HTR-8/SVneo (cell line): ENCODE measurements around the gene LRRC37B.
"Not testable (repeated sequence)": the region's sequence is repeated elsewhere in the genome, so short reads cannot be mapped to it uniquely, and the experiment has no call there.

Source experiments
- DNase-seq: peaks from one replicate; pipeline ENCODE4 v3.0.0; 2011; ENCODE audit warnings: low spot score, mixed read lengths; ENCODE audit not compliant: insufficient read length
- FAIRE-seq: peaks from 2 replicates; lab custom pipeline; 2011; peaks lifted over from hg19 to GRCh38; lab: Jason Lieb, UNC

Gene LRRC37B

DNA sequence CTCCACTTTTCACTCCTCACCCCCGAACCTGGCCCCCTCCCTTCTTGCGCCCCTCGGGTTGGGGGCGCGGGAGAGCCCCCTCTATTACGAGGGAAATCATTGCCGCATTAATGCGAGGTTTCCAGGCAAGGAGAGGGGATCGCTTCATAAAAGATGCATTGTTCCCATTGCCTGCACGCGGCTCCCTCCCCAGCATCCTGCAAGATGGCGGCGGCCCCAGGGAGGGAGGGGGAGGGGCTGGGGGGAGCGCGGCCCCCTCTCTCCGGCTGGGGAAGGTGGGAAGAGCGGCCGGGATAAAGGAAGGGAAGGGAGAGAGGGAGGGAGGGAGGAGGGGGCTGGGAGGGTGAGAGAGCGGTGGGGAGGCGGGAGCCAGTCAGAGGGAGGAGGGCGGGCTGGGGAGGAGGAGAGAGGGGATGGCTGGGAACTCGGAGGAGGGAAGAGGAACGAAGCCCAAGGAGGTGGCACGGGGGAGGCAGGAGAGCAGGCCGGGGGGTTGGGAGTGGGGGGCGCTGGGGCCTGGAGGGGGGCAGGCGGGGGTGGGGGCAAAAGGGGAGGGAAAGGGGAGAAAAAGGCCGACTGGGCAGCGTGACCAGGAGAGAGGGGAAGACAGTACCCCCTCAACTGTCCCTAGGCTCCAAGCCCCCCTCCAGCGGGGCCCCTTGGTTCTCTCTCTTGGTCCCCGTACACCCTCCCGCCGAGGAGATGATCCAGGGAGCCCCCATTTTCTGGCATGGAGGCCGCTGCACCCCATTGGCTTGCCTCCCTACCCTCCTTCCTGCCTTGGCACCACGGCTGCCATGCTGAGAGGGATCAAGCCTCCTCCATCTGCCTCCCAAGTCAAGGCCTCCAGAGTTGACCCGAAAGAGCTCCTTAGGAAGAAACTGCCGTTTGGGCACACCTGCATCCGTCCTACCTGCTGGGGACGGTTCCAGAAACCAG, 77.1 kb downstream of the LRRC37B start:
- DNase-seq, FAIRE-seq: not testable (repeated sequence)

DNA sequence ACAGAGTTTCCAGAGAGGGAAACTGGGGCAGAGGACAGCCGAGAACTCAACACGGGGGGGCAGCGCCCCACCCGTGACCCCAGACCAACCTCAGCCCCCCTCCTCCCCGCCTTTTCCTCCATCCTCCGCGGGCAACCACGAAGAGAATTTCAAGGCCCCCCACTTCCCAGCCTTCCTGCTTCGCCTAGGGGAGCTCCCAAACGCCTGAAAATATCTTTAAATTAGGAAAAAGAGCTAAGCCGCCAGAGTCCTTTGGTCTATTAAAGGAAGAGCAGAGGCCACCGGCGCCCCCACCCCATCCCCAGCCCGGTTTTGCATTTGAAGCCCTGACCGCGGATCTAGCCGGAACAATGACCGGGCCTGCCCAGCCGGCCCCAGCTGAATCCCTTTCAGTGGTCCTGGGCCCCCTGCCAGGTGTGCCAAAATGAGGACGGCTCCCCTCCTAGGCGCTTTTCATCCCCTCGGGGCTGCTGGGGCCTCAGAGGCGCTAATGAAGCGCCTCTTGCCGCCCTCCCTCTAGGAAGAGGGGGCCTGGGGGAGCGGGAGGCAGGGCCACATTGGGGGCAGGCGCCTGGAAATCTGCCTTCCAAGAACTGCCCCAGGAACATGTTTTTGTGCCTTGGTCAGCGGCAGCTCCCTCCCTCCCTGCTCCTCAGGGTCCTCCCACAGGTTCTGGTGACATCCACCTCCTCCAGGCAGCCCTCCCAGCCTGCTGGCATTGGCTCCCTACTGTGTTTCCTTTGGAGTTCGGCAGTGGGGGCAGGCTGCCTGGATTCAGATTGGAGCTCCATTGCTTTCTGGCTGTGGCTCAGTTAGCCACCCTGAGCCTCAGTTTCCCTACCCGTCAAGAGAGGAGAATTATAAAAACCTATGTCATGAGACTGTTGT, 78.0 kb downstream of the LRRC37B start:
- FAIRE-seq, DNase-seq: not testable (repeated sequence)

DNA sequence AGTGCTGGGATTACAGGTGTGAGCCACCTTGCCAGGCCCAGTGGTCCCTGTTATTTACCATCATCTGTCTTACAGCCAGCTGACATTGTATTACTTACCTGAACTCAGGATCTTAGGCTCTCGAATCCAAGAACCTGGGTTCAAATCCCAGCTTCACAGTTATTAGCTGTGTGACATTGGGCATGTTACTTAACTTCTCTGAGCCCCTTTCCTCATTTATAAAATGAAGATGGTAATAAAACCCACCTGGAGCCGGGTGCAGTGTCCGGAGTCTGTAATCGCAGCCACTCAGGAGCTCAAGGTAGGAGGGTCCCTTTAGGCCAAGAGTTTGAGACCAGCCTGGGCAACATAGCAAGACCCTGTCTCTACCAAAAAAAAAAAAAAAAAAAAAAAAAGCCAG, 79.7 kb downstream of the LRRC37B start:
- not testable (repeated sequence) for FAIRE-seq, DNase-seq

DNA sequence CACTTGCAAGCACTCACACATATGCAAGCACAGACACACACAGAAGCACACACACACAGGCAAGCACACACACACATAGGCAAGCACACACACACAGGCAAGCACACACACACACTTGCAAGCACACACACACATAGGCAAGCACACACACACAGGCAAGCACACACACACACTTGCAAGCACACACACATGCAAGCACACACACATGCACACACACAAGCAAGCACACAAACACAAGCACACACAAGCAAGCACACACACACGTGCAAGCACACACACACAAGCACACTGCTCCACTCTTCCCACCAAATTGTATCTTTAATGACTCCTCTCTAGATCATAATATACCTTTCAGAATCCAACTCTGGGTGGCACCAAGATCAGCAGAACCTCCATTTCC, 84.9 kb downstream of the LRRC37B start:
- not testable (repeated sequence) for DNase-seq, FAIRE-seq

DNA sequence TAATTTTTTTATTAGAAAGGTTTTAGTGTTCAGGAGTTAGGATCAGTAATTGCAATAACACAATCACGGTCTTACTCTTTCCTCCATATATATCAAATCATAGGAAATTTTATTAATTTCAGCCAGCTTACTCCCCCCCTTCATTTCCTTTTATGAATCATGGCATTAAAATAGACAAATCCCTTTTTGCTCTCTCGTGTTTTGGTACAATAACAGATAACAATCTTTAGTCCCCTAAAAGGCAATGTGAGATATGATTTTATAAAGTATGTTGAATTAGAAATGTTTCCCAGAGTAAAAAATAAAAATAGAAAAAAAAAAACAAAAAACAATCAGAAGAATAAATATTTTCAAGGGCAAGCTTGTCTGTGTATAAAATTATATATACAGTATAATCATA, 92.5 kb downstream of the LRRC37B start:
- FAIRE-seq, result no peak
- DNase-seq, result no peak

DNA sequence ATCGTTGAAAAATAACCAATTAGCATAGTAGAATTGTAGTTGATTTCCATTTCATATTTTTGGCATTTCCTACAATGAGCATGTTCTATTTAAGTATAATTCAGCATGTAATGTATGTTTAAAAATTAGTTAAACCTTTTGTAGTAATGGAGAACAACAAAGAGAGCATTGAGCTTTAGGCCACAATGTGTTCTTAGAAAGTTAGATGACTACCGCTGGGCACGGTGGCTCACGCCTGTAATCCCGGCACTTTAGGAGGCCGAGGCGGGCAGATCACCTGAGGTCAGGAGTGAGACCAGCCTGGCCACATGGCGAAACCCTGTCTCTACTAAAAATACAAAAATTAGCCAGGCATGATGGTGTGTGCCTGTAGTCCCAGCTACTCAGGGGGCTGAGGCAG, 93.1 kb downstream of the LRRC37B start:
- FAIRE-seq, DNase-seq: not testable (repeated sequence)

DNA sequence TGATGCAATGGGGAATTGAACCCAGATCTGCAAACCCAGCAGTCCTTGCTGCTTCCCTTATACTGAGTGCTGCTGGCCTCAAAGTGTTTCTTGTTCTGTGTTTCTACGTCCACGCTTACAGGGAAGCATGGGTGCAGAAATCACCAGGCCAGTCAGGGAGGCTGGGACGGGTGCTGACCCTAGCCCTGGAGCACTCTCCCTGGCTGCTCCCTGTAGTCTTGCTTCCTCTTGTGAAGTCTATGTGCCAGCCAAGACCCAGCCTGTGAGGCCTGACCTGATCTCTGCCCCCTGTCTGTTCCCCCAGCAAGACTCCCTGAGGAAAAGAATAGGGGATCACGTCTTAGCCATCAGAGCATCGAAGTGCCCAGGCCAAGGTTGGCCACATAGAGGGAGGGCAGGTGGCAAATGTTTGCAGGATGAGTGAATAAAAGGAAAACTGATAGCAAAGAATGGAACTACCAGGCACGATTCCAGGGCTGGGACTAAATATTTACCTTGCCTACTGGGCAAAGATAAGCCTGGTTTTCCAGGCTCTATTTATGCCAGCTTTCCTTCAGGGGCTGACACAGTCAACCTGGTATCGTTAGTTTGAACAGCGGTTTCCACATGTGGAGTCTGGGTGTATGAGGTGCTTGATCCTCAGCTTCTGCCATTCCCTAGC, 93.9 kb downstream of the LRRC37B start:
- no peak for FAIRE-seq
- DNase-seq, result no peak

DNA sequence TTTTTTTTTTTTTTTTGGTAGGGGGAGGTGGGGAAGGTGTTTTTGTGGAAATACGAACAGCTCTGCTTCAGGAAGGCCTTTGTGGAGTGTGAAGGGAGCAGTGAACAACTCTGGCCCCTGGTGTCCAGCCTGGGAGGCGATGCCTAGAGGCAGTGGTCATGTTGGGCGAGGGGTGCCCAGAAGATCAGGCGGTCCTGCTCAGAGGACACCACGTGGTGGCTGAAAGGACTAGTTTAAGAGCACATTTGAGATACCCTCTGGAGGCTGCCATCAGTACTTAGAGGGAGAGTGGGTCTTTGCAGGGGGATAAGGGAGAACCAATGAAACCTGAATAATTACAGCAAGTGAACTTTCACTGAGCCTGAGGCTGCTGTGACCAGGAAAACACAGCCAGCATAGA, 95.0 kb downstream of the LRRC37B start:
- no peak for DNase-seq
- FAIRE-seq, result no peak

DNA sequence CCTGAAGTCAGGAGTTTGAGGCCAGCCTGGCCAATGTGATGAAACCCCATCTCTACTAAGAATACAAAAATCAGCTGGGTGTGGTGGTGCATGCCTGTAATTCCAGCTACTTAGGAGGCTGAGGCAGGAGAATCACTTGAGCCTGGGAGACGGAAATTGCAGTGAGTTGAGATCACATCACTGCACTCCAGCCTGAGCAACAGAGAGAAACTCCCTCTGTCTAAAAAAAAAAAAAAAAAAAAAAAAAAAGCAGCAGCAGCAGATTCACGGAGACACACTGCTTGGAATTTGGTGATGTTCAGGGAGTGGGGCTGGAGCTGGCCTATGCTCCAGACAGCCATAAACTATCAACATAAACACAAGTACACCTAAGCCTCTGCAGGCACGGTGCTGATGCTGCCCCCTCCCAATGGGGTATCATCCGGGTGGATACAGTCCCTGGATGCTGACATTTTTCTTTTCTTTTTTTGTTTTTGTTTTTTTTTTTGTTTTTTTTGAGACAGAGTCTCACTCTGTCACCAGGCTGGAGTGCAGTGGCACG, 95.5 kb downstream of the LRRC37B start:
- no peak for FAIRE-seq
- DNase-seq, result no peak
